ENCODE results near the gene CERCAM.

- TF ChIP-seq EZH2 (optimal IDR thresholded peaks at IDR 0.05; ENCODE audit: low read depth, low read length) (no peak), CTCF (IDR thresholded peaks at IDR 0.05; ENCODE audit: low read length) (no peak), EZH2phosphoT487 (IDR thresholded peaks at IDR 0.05; ENCODE audit: low read length) (no peak)
Observed at GRCh38 chr9:128372784-128373183, 47.9 kb upstream of the CERCAM start.

All from MM.1S (cell line).